Ishikawa (cell line): ENCODE measurements around the gene UBAC2.

Experiments used
- CEBPB ChIP-seq: IDR thresholded peaks from 2 replicates; pipeline ENCODE4 v1.6.1; 2012
- CREB1 ChIP-seq: IDR thresholded peaks from 2 replicates; pipeline ENCODE4 v1.6.1; 2012; ENCODE audit warnings: low read depth
- EGR1 ChIP-seq: IDR thresholded peaks from 2 replicates; pipeline ENCODE4 v1.6.1; 2012
- EP300 ChIP-seq: IDR thresholded peaks from 2 replicates; pipeline ENCODE4 v1.6.1; 2012; ENCODE audit warnings: borderline replicate concordance
- FOXM1 ChIP-seq: IDR thresholded peaks from 2 replicates; pipeline ENCODE4 v1.6.1; 2012; ENCODE audit warnings: low read depth, borderline replicate concordance
- NFIC ChIP-seq: IDR thresholded peaks from 2 replicates; pipeline ENCODE4 v1.6.1; 2012
- RAD21 ChIP-seq: IDR thresholded peaks from 2 replicates; pipeline ENCODE4 v1.6.1; 2012; ENCODE audit warnings: low read depth
- TAF1 ChIP-seq: IDR thresholded peaks from 2 replicates; pipeline ENCODE4 v1.6.1; 2012; ENCODE audit warnings: low read depth, mild to moderate bottlenecking
- TCF12 ChIP-seq: IDR thresholded peaks from 2 replicates; pipeline ENCODE4 v1.6.1; 2012; ENCODE audit warnings: low read depth
- TEAD4 ChIP-seq: IDR thresholded peaks from 2 replicates; pipeline ENCODE4 v1.6.1; 2012
- YY1 ChIP-seq: IDR thresholded peaks from 2 replicates; pipeline ENCODE4 v1.6.1; 2012; ENCODE audit warnings: low read depth
- ZBTB7A ChIP-seq: IDR thresholded peaks from 2 replicates; pipeline ENCODE4 v1.6.1; 2012; ENCODE audit warnings: low read depth
- TF ChIP-seq, protein P1 (sequence below): IDR thresholded peaks from 2 replicates; pipeline ENCODE4 v1.6.1; 2012
- TF ChIP-seq, protein P2 (sequence below): IDR thresholded peaks from 2 replicates; pipeline ENCODE4 v1.6.1; 2012
- TF ChIP-seq, protein P3 (sequence below): IDR thresholded peaks from 2 replicates; pipeline ENCODE4 v1.6.1; 2012; ENCODE audit warnings: low read depth, mild to moderate bottlenecking

UBAC2 gene

DNA sequence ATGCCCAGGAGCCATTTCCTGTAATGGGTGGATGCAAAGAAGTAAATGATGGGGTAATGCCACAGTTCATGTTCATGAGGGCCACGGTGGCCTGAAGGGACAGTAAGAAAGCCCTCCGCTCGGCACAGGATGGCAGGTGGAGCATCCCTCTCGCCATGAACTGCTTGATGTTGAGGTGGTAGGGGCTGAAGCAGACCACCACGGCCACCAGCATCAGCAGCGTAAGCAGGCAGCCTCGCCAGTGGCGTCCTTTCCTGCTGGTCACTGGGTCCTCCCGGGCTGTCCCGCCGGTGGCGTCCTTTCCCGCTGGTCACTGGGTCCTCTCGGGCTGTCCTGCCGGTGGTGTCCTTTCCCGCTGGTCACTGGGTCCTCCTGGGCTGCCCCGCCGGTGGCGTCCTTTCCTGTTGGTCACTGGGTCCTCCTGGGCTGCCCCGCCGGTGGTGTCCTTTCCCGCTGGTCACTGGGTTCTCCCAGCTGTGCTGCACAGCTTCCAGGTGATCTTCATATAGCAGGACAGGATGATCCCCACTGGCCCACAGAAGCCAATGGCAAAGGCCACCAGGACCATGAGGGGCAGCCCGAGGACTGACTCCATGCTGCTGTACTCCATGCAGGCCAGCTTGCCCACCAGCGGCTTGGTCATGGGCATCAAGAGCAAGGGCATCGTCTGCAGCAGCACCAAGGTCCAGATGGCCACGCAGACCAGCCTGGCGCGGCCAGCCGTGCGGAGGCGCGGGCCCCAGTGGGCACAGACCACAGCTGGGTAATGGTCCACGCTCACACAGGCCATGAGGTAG is 207.4 kb downstream of the UBAC2 start:
- TF ChIP-seq, protein P1, sequence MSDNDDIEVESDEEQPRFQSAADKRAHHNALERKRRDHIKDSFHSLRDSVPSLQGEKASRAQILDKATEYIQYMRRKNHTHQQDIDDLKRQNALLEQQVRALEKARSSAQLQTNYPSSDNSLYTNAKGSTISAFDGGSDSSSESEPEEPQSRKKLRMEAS = no peak
- TF ChIP-seq TAF1 (no peak), FOXM1 (no peak), EGR1 (no peak), TCF12 (no peak), NFIC (no peak), EP300 (no peak), ZBTB7A (no peak), CREB1 (no peak)

DNA sequence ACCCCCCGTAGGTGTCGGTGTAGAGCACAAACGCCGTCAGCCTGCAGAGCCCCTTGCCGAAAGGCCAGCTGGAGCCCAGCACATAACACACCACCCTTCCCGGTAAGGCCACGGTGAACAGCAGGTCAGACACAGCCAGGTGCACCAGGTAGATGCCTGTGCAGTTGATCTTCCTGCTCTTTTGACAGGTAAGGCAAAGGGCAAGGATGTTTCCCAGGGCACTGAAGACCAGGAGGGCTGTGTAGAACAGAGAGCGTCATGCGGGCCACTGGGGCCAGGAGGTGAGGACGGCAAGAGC is 208.0 kb downstream of the UBAC2 start:
- TF ChIP-seq TEAD4 = no peak
- TF ChIP-seq TCF12 = no peak
- TF ChIP-seq, protein P1 = no peak
- TF ChIP-seq EP300 = no peak
- TF ChIP-seq CEBPB = no peak
- no peak for TF ChIP-seq NFIC
- no peak for TF ChIP-seq EGR1
- no peak for TF ChIP-seq RAD21
- TF ChIP-seq CREB1 = no peak
- TF ChIP-seq, protein P2, sequence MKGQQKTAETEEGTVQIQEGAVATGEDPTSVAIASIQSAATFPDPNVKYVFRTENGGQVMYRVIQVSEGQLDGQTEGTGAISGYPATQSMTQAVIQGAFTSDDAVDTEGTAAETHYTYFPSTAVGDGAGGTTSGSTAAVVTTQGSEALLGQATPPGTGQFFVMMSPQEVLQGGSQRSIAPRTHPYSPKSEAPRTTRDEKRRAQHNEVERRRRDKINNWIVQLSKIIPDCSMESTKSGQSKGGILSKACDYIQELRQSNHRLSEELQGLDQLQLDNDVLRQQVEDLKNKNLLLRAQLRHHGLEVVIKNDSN = no peak
- TF ChIP-seq, protein P3, sequence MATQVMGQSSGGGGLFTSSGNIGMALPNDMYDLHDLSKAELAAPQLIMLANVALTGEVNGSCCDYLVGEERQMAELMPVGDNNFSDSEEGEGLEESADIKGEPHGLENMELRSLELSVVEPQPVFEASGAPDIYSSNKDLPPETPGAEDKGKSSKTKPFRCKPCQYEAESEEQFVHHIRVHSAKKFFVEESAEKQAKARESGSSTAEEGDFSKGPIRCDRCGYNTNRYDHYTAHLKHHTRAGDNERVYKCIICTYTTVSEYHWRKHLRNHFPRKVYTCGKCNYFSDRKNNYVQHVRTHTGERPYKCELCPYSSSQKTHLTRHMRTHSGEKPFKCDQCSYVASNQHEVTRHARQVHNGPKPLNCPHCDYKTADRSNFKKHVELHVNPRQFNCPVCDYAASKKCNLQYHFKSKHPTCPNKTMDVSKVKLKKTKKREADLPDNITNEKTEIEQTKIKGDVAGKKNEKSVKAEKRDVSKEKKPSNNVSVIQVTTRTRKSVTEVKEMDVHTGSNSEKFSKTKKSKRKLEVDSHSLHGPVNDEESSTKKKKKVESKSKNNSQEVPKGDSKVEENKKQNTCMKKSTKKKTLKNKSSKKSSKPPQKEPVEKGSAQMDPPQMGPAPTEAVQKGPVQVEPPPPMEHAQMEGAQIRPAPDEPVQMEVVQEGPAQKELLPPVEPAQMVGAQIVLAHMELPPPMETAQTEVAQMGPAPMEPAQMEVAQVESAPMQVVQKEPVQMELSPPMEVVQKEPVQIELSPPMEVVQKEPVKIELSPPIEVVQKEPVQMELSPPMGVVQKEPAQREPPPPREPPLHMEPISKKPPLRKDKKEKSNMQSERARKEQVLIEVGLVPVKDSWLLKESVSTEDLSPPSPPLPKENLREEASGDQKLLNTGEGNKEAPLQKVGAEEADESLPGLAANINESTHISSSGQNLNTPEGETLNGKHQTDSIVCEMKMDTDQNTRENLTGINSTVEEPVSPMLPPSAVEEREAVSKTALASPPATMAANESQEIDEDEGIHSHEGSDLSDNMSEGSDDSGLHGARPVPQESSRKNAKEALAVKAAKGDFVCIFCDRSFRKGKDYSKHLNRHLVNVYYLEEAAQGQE = no peak
- no peak for TF ChIP-seq ZBTB7A

DNA sequence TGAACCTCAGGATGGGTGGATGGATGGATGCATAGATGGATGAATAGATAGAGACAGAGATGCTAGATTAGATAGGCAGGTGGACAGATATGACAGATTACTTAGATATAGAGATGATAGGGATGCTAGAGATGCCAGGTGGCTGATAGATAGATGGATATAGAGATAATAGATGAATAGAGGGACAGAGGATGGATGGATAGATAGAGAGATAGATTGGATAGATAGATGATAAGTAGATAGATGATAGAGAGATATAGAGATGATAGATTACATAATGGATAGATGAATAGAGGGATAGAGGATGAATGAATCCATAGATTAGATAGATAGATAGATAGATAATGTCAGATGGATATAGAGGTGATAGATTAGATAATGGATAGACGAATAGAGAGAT is 212.2 kb downstream of the UBAC2 start:
- no peak for TF ChIP-seq RAD21

DNA sequence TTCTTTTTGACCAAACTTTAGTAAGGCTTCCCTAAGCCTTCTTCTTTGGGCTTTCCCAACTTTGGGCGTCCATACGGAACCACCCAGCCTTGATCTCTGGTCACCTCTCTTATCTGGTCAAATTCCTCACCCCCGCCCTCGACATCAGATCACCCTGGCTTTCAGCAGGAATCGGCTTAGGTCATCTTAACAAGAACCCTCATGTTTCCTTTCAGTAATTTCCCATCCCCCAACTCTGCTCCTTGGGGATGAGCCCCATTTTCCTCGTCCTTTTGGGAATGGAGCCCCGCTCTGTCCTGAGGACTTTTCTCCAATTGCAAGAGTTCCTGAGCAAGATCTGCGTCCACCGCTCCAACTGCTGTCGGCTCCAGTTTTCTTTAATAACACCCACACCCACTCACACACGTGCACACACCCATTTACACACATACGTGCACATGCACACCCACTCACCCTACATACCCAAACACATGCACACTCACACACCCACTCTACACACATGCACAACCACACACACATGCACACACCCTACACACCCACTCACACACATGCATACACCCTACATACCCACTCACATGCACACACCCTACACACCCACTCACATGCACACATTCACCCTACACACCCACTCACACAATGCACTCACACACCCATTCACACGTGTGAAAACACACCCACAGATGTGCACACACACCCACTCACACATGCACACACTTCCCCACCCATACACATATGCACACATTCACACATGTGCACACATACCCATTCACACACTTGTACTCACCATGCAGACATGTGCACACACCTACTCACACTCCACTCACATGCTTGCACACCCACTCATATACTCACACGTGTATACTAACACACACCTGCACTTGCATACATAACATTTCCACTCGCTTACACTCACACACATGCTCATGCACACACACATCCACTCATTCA is 213.7 kb downstream of the UBAC2 start:
- TF ChIP-seq CREB1 (no peak), TEAD4 (no peak), TCF12 (no peak), CEBPB (no peak), NFIC (no peak)
- TF ChIP-seq, protein P2 = no peak

DNA sequence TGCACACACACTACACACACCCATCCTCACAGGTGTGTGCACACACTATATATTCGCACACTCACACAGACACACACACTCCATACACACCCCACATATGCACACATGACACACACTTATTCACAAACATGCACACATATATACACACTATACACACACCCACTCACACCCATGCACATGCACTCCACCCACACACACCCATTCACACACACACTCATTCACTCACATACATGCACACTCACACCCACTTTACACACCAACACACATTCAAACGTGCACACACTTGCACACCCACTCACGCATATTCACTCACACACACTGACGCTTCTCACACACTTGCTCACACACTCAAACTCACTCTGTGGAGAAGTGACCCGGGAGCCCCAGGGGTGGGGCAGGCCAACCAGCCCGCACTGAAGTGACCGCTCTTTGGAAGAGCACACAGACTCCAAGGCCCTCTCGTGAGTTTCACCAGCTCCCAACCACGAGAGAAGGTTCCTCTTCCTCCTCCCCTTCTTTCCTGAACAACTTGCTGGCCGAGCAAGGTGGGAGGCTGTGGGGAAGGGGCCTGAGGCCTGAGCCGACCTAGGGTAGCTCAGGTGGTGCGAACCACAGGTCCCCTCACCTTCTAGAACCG is 214.5 kb downstream of the UBAC2 start:
- no peak for TF ChIP-seq TAF1

DNA sequence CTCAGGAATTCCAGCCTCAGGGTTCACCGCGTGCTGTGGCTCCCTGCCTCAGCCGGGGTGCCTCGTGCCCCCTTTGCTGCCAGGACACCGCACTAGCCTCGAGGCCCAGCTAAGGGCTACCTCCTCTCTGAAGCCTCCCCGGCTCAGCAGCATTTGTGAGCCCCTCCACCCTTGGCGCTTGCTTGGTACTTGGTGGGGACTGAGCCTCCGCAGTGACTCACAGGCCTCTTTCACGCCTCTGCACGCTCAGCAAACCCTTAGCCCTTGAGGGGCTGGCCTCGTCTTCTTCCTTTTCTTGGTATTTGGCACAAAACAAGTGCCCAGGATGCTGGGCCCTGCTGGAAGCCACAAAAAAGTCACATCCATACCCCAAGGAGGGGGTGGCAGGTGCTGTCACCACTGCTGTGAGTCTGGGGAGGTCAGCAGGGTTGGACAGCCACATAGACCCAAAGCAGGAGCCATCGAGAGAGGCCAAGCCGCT is 215.2 kb downstream of the UBAC2 start:
- no peak for TF ChIP-seq RAD21
- no peak for TF ChIP-seq CREB1

DNA sequence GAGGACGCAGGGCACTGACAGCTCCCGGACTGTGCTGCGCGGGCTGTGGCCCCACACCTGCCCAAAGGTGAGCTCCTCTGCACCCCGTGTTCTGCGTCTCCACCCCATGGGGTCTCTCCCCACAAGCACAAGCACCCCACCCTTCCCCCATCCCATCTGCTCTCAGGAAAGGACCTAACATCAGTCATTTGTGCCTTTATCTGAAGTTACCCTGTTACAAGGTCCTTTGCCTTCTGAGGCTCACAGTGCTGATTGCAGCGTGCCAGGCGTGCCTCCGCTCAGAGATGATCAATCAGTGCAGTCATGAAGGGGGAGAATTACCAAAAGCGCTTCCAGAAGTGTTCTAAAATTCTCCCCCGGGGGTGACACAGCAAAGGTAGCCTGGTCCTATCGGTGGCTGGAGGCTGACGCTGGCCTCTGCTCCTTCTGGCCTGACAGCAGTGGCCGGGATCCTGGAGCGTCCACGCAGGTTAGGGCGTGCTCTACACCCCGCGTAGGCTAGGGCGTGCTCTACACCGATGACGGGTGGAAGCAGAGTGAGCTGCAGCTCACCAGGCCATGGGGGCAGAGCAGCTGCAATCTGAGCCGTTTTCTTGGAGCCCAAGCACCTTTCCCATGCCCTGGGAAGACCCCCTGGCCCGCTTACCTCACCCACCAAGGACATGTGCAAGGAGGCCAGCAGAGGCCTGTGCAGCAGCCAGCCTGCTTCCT is 215.9 kb downstream of the UBAC2 start:
- TF ChIP-seq EP300 (no peak), TCF12 (no peak), ZBTB7A (no peak), CEBPB (no peak), CREB1 (no peak), RAD21 (no peak), TEAD4 (no peak), EGR1 (no peak), TAF1 (no peak), FOXM1 (no peak), NFIC (no peak), YY1 (no peak)
- TF ChIP-seq, protein P2 = no peak
- TF ChIP-seq, protein P3 = no peak
- TF ChIP-seq, protein P1 = no peak
